Left cardiac atrium (tissue), 4 donors: ENCODE measurements around the gene NLGN1. TPM values are rescaled to one million over a fixed set of nuclear protein-coding genes. Genes with fewer than 3 reads are reported as not detected.
"Not testable (repeated sequence)": the region's sequence is repeated elsewhere in the genome, so short reads cannot be mapped to it uniquely, and the experiment has no call there.

Experiments used
- ATAC-seq, 2 donors: fragments of 200-7000 bp; cut with Tn5 transposase; one replicate each; pipeline ENCODE4 v1.9.1; 2020; ENCODE audit warnings: mild to moderate bottlenecking in 2 of 2, moderate library complexity in 2 of 2
- DNase-seq: peaks from one replicate; pipeline ENCODE4 v3.0.0-alpha.2; 2020
- intact Hi-C, 2 donors: fragments of 100-400 bp; cut with DNase I; formaldehyde crosslinking; loops; one replicate each; pipeline versions ENCODE4 v1.14.1 to v1.15.1; 2022 to 2023
- total RNA-seq, 2 donors: library from RNA; stranded (reverse); fragmentation: NEBNext Ultra II Directional; extraction: Animal tissue kit (Norgen Biotek cat#: 25700); gene quantifications; one replicate each; pipeline ENCODE4 v1.2.1, GENCODE V29; 2021
- donor health status: DM: no; HTN: yes; CAD: no.
- donor health status: DM: no; HTN: yes; CAD: no; lungs with severe emphysema.
- donor health status: DM: yes; HTN: yes; CAD: no.
- donor health status: Dilated cardiomyopathy.

NLGN1 gene
- total RNA-seq, 2 donors from 2014 or later: 2.2 to 2.5 TPM

- intact Hi-C loops: no loop called here
- DNase-seq (no peak), ATAC-seq (no peak)
Observed at GRCh38 chr3:173538410-173538809, 140.9 kb downstream of the NLGN1 start.

GRCh38 chr3:173545590-173545989, 148.0 kb downstream of the NLGN1 start:
- ATAC-seq, intact Hi-C loops, DNase-seq: not testable (repeated sequence)

GRCh38 chr3:173547070-173547469, 149.5 kb downstream of the NLGN1 start:
- intact Hi-C loops: no loop called here
- no peak for ATAC-seq
- DNase-seq: no peak

- no peak for ATAC-seq
- intact Hi-C loops: no loop called here
- DNase-seq: no peak
Observed at GRCh38 chr3:173548261-173548660, 150.7 kb downstream of the NLGN1 start.

- intact Hi-C loops: loop anchor here (2.0 to 10.0 kb wide), 5 partner anchors 142 to 748 kb away; no protein-coding TSS in a partner anchor
- ATAC-seq (no peak), DNase-seq (no peak)
Observed at GRCh38 chr3:173552526-173552925, 155.0 kb downstream of the NLGN1 start.

GRCh38 chr3:173553635-173554280, 156.2 kb downstream of the NLGN1 start:
- DNase-seq (no peak), ATAC-seq (peak in 1 of 2 donors; percentile 38)
- intact Hi-C loops: loop anchor here (2.0 to 10.0 kb wide), 5 partner anchors 143 to 749 kb away; no protein-coding TSS in a partner anchor

GRCh38 chr3:173556546-173556945, 159.0 kb downstream of the NLGN1 start:
- intact Hi-C loops: loop anchor here (10.0 kb wide), 2 partner anchors 182 to 752 kb away; no protein-coding TSS in a partner anchor
- ATAC-seq: no peak
- no peak for DNase-seq

- intact Hi-C loops: no loop called here
- no peak for DNase-seq
- no peak for ATAC-seq
Observed at GRCh38 chr3:173567997-173568396, 170.5 kb downstream of the NLGN1 start.

GRCh38 chr3:173568623-173569022, 171.1 kb downstream of the NLGN1 start:
- intact Hi-C loops: no loop called here
- ATAC-seq: no peak
- DNase-seq: no peak

GRCh38 chr3:173583496-173583895, 186.0 kb downstream of the NLGN1 start:
- no peak for ATAC-seq
- intact Hi-C loops: no loop called here
- no peak for DNase-seq

GRCh38 chr3:173584093-173584837, 186.7 kb downstream of the NLGN1 start:
- peak; percentile 44 to 53 for ATAC-seq
- no peak for DNase-seq
- intact Hi-C loops: no loop called here

- ATAC-seq (peak; percentile 30 to 84), DNase-seq (peak; percentile 34)
- intact Hi-C loops: no loop called here
Observed at GRCh38 chr3:173584838-173585831, 187.6 kb downstream of the NLGN1 start.

GRCh38 chr3:173586166-173586565, 188.6 kb downstream of the NLGN1 start:
- ATAC-seq (no peak), DNase-seq (no peak)
- intact Hi-C loops: no loop called here

GRCh38 chr3:173587055-173587454, 189.5 kb downstream of the NLGN1 start:
- ATAC-seq (no peak), DNase-seq (no peak)
- intact Hi-C loops: no loop called here

- ATAC-seq: no peak
- intact Hi-C loops: no loop called here
- no peak for DNase-seq
Observed at GRCh38 chr3:173588556-173588955, 191.0 kb downstream of the NLGN1 start.

GRCh38 chr3:173589116-173589515, 191.6 kb downstream of the NLGN1 start:
- intact Hi-C loops: no loop called here
- DNase-seq (no peak), ATAC-seq (no peak)

GRCh38 chr3:173591401-173591800, 193.9 kb downstream of the NLGN1 start:
- intact Hi-C loops: no loop called here
- no peak for DNase-seq
- no peak for ATAC-seq

GRCh38 chr3:173594881-173595280, 197.3 kb downstream of the NLGN1 start:
- DNase-seq, ATAC-seq, intact Hi-C loops: not testable (repeated sequence)

GRCh38 chr3:173599673-173600072, 202.1 kb downstream of the NLGN1 start:
- intact Hi-C loops: no loop called here
- DNase-seq (no peak), ATAC-seq (no peak)
